ENCODE results near the gene RTN1.

RTN1 gene

GRCh38 chr14:59849411-59850130 is 21.0 kb downstream of the RTN1 start:
- no peak for DNase-seq (ENCODE audit: low read depth)

- DNase-seq (ENCODE audit: low read depth) = no peak
These were observed 21.9 kb downstream of the RTN1 start for GRCh38 chr14:59848671-59849070.

- no peak for DNase-seq (ENCODE audit: low read depth)
These were observed 22.9 kb downstream of the RTN1 start for GRCh38 chr14:59847711-59848110.

GRCh38 chr14:59846595-59846994 is 24.0 kb downstream of the RTN1 start:
- no peak for DNase-seq (ENCODE audit: low read depth)

- no peak for DNase-seq (ENCODE audit: low read depth)
These were observed 25.3 kb downstream of the RTN1 start for GRCh38 chr14:59845245-59845644.

- no peak for DNase-seq (ENCODE audit: low read depth)
These were observed 26.3 kb downstream of the RTN1 start for GRCh38 chr14:59844186-59844812.

- no peak for DNase-seq (ENCODE audit: low read depth)
These were observed 34.5 kb downstream of the RTN1 start for GRCh38 chr14:59836116-59836515.

- no peak for DNase-seq (ENCODE audit: low read depth)
These were observed 37.8 kb downstream of the RTN1 start for GRCh38 chr14:59832653-59833294.

- DNase-seq (ENCODE audit: low read depth) = no peak
These were observed 39.4 kb downstream of the RTN1 start for GRCh38 chr14:59831121-59831730.

- DNase-seq (ENCODE audit: low read depth) = no peak
These were observed 40.2 kb downstream of the RTN1 start for GRCh38 chr14:59830338-59830734.

- no peak for DNase-seq (ENCODE audit: low read depth)
These were observed 40.9 kb downstream of the RTN1 start for GRCh38 chr14:59829469-59830337.

GRCh38 chr14:59828276-59828675 is 42.3 kb downstream of the RTN1 start:
- DNase-seq (ENCODE audit: low read depth) = no peak

GRCh38 chr14:59827401-59827800 is 43.2 kb downstream of the RTN1 start:
- DNase-seq (ENCODE audit: low read depth) = no peak

- DNase-seq (ENCODE audit: low read depth) = no peak
These were observed 44.4 kb downstream of the RTN1 start for GRCh38 chr14:59826150-59826549.

- DNase-seq (ENCODE audit: low read depth) = no peak
These were observed 47.4 kb downstream of the RTN1 start for GRCh38 chr14:59823179-59823578.

- DNase-seq (ENCODE audit: low read depth) = no peak
These were observed 51.0 kb downstream of the RTN1 start for GRCh38 chr14:59819446-59820088.

- no peak for DNase-seq (ENCODE audit: low read depth)
These were observed 53.6 kb downstream of the RTN1 start for GRCh38 chr14:59816941-59817340.

- no peak for DNase-seq (ENCODE audit: low read depth)
These were observed 55.6 kb downstream of the RTN1 start for GRCh38 chr14:59814988-59815387.

GRCh38 chr14:59811815-59812214 is 58.8 kb downstream of the RTN1 start:
- no peak for DNase-seq (ENCODE audit: low read depth)

- DNase-seq (ENCODE audit: low read depth) = no peak
These were observed 59.5 kb downstream of the RTN1 start for GRCh38 chr14:59811073-59811472.

- DNase-seq (ENCODE audit: low read depth) = no peak
These were observed 67.5 kb downstream of the RTN1 start for GRCh38 chr14:59803052-59803540.
